Thymus (tissue), 11 donors: ENCODE measurements around the gene DEPP1. TPM values are rescaled to one million over a fixed set of nuclear protein-coding genes. Genes with fewer than 3 reads are reported as not detected.

Experiments used
- DNase-seq, 9 donors: peaks; one replicate each; pipeline ENCODE4 v3.0.0-alpha.2; 2013; ENCODE audit warnings: low spot score in 9 of 9, low read depth in 6 of 9, missing footprints in 1 of 9
- H3K27ac ChIP-seq, 2 donors: one replicate each; pipeline ENCODE4 v1.5.1; 2013; ENCODE audit warnings: control low read depth in 1 of 2, low read depth in 1 of 2, low read length in 1 of 2, mild to moderate bottlenecking in 1 of 2, moderate library complexity in 1 of 2
- H3K27me3 ChIP-seq, 2 donors: one replicate each; pipeline ENCODE4 v1.5.1; 2013; ENCODE audit warnings: low read length in 1 of 2; ENCODE audit not compliant: control insufficient read depth in 2 of 2, insufficient read depth in 1 of 2
- H3K36me3 ChIP-seq, 2 donors: one replicate each; pipeline ENCODE4 v1.5.1; 2013; ENCODE audit warnings: low read length in 1 of 2, mild to moderate bottlenecking in 1 of 2, moderate library complexity in 1 of 2; ENCODE audit not compliant: control insufficient read depth in 2 of 2, insufficient read depth in 2 of 2
- H3K4me1 ChIP-seq, 2 donors: one replicate each; pipeline ENCODE4 v1.5.1; 2013; ENCODE audit warnings: low read length in 2 of 2; ENCODE audit not compliant: control insufficient read depth in 2 of 2, insufficient read depth in 2 of 2
- H3K4me3 ChIP-seq, 2 donors: one replicate each; pipeline ENCODE4 v1.5.1; 2013; ENCODE audit warnings: low read length in 2 of 2, control low read depth in 1 of 2, mild to moderate bottlenecking in 1 of 2
- H3K9me3 ChIP-seq, 2 donors: one replicate each; pipeline ENCODE4 v1.5.1; 2013; ENCODE audit warnings: low read length in 1 of 2, mild to moderate bottlenecking in 1 of 2; ENCODE audit not compliant: control insufficient read depth in 2 of 2, insufficient read depth in 1 of 2
- WGBS: extraction: QIAGEN DNeasy Blood & Tissue Kit; methylation state at CpG from one replicate; pipeline ENCODE4 v1.1.7; 2013; 5-methylcytosine and 5-hydroxymethylcytosine counted together
- polyA plus RNA-seq: library from polyadenylated mRNA; stranded (reverse); fragments of 200-250 nt; gene quantifications from one replicate; pipeline ENCODE4 v1.2.3, GENCODE V29; 2013
- total RNA-seq: library from RNA; stranded (reverse); fragments of 120-200 nt; gene quantifications from one replicate; pipeline ENCODE4 v1.2.4, GENCODE V29; 2013
- donor health status: healthy.

The DEPP1 gene
- total and polyA plus RNA-seq, 2 donors: 12.2 to 51.6 TPM

GRCh38 chr10:44965104-44965503 lies 13.5 kb downstream of the DEPP1 start:
- WGBS: 98% methylated on average over 1 of the region's 1 CpG
- peaks cover 0 to 3% of the 10 kb centered on the region in 2 donors for H3K9me3 ChIP-seq
- H3K4me3 ChIP-seq: no peak overlapping the region
- no peaks in the 10 kb centered on the region for H3K27me3 ChIP-seq
- no peak for DNase-seq
- H3K36me3 ChIP-seq: no peaks in the 10 kb centered on the region
- peaks cover 46 to 80% of the 10 kb centered on the region in 2 donors for H3K4me1 ChIP-seq
- H3K27ac ChIP-seq: no peak overlapping the region

- Histone ChIP-seq H3K4me1 (peaks cover 47 to 81% of the 10 kb centered on the region in 2 donors), H3K4me3 (no peak overlapping the region), H3K27ac (peak overlapping the region; percentile 56 to 58), H3K36me3 (no peaks in the 10 kb centered on the region), H3K9me3 (peaks cover 0 to 3% of the 10 kb centered on the region in 2 donors), H3K27me3 (no peaks in the 10 kb centered on the region)
- WGBS: 91% methylated on average over 15 of the region's 15 CpGs
- no peak for DNase-seq
Observed at GRCh38 chr10:44963772-44964633, 14.6 kb downstream of the DEPP1 start.

- H3K4me1 ChIP-seq: peaks cover 44 to 81% of the 10 kb centered on the region in 2 donors
- no peaks in the 10 kb centered on the region for H3K36me3 ChIP-seq
- no peak overlapping the region for H3K4me3 ChIP-seq
- H3K9me3 ChIP-seq: peaks cover 0 to 3% of the 10 kb centered on the region in 2 donors
- H3K27ac ChIP-seq: peak overlapping the region in 1 of 2 donors; percentile 56
- H3K27me3 ChIP-seq: no peaks in the 10 kb centered on the region
- DNase-seq: peak in 3 of 9 donors; percentile 41 to 76 (median 50)
- 37% methylated on average over 19 of the region's 19 CpGs for WGBS
Observed at GRCh38 chr10:44962870-44963738, 15.5 kb downstream of the DEPP1 start.

- H3K4me3 ChIP-seq: no peak overlapping the region
- no peaks in the 10 kb centered on the region for H3K36me3 ChIP-seq
- peaks cover 43 to 77% of the 10 kb centered on the region in 2 donors for H3K4me1 ChIP-seq
- peaks cover 0 to 3% of the 10 kb centered on the region in 2 donors for H3K9me3 ChIP-seq
- H3K27ac ChIP-seq: no peak overlapping the region
- no peaks in the 10 kb centered on the region for H3K27me3 ChIP-seq
- no peak for DNase-seq
- 96% methylated on average over 11 of the region's 11 CpGs for WGBS
Observed at GRCh38 chr10:44961931-44962750, 16.5 kb downstream of the DEPP1 start.

GRCh38 chr10:44961230-44961571 lies 17.4 kb downstream of the DEPP1 start:
- H3K27me3 ChIP-seq: no peaks in the 10 kb centered on the region
- H3K27ac ChIP-seq: no peak overlapping the region
- DNase-seq: no peak
- 71% methylated on average over 4 of the region's 4 CpGs for WGBS
- peaks cover 42 to 69% of the 10 kb centered on the region in 2 donors for H3K4me1 ChIP-seq
- H3K4me3 ChIP-seq: no peak overlapping the region
- H3K9me3 ChIP-seq: peaks cover 1 to 3% of the 10 kb centered on the region in 2 donors
- H3K36me3 ChIP-seq: no peaks in the 10 kb centered on the region

GRCh38 chr10:44960482-44961229 lies 18.0 kb downstream of the DEPP1 start:
- H3K4me1 ChIP-seq: peaks cover 39 to 64% of the 10 kb centered on the region in 2 donors
- H3K4me3 ChIP-seq: no peak overlapping the region
- peak overlapping the region in 1 of 2 donors; percentile 5 for H3K27ac ChIP-seq
- H3K36me3 ChIP-seq: peaks cover 0 to 4% of the 10 kb centered on the region in 2 donors
- H3K27me3 ChIP-seq: no peaks in the 10 kb centered on the region
- peaks cover 1 to 3% of the 10 kb centered on the region in 2 donors for H3K9me3 ChIP-seq
- 96% methylated on average over 7 of the region's 7 CpGs for WGBS
- DNase-seq: no peak

GRCh38 chr10:44960088-44960460 lies 18.5 kb downstream of the DEPP1 start:
- Histone ChIP-seq H3K27me3 (no peaks in the 10 kb centered on the region), H3K4me1 (peaks cover 39 to 59% of the 10 kb centered on the region in 2 donors), H3K9me3 (peaks cover 1 to 3% of the 10 kb centered on the region in 2 donors), H3K4me3 (peak overlapping the region; percentile 47 to 75), H3K36me3 (peaks cover 0 to 6% of the 10 kb centered on the region in 2 donors), H3K27ac (peak overlapping the region in 1 of 2 donors; percentile 5)
- 80% methylated on average over 8 of the region's 8 CpGs for WGBS
- no peak for DNase-seq
